Ishikawa (cell line): ENCODE data around the gene INHBC.

Experiments used
- CEBPB ChIP-seq: IDR thresholded peaks from 2 replicates; pipeline ENCODE4 v1.6.1; 2012
- CREB1 ChIP-seq: IDR thresholded peaks from 2 replicates; pipeline ENCODE4 v1.6.1; 2012; ENCODE audit warnings: low read depth
- EGR1 ChIP-seq: IDR thresholded peaks from 2 replicates; pipeline ENCODE4 v1.6.1; 2012
- EP300 ChIP-seq: IDR thresholded peaks from 2 replicates; pipeline ENCODE4 v1.6.1; 2012; ENCODE audit warnings: borderline replicate concordance
- FOXM1 ChIP-seq: IDR thresholded peaks from 2 replicates; pipeline ENCODE4 v1.6.1; 2012; ENCODE audit warnings: low read depth, borderline replicate concordance
- NFIC ChIP-seq: IDR thresholded peaks from 2 replicates; pipeline ENCODE4 v1.6.1; 2012
- RAD21 ChIP-seq: IDR thresholded peaks from 2 replicates; pipeline ENCODE4 v1.6.1; 2012; ENCODE audit warnings: low read depth
- TAF1 ChIP-seq: IDR thresholded peaks from 2 replicates; pipeline ENCODE4 v1.6.1; 2012; ENCODE audit warnings: low read depth, mild to moderate bottlenecking
- TCF12 ChIP-seq: IDR thresholded peaks from 2 replicates; pipeline ENCODE4 v1.6.1; 2012; ENCODE audit warnings: low read depth
- TEAD4 ChIP-seq: IDR thresholded peaks from 2 replicates; pipeline ENCODE4 v1.6.1; 2012
- USF1 ChIP-seq: IDR thresholded peaks from 2 replicates; pipeline ENCODE4 v1.6.1; 2012
- YY1 ChIP-seq: IDR thresholded peaks from 2 replicates; pipeline ENCODE4 v1.6.1; 2012; ENCODE audit warnings: low read depth
- ZBTB7A ChIP-seq: IDR thresholded peaks from 2 replicates; pipeline ENCODE4 v1.6.1; 2012; ENCODE audit warnings: low read depth
- TF ChIP-seq, protein P1 (sequence below): IDR thresholded peaks from 2 replicates; pipeline ENCODE4 v1.6.1; 2012; ENCODE audit warnings: low read depth, mild to moderate bottlenecking
- TF ChIP-seq, protein P2 (sequence below): IDR thresholded peaks from 2 replicates; pipeline ENCODE4 v1.6.1; 2012

The INHBC gene

GRCh38 chr12:57456737-57457490 is 22.3 kb downstream of the INHBC start:
- TF ChIP-seq YY1 (no peak), EP300 (no peak), NFIC (no peak), TCF12 (no peak), USF1 (no peak), CREB1 (no peak), TAF1 (no peak), TEAD4 (no peak), FOXM1 (no peak), EGR1 (no peak)
- TF ChIP-seq, protein P1, sequence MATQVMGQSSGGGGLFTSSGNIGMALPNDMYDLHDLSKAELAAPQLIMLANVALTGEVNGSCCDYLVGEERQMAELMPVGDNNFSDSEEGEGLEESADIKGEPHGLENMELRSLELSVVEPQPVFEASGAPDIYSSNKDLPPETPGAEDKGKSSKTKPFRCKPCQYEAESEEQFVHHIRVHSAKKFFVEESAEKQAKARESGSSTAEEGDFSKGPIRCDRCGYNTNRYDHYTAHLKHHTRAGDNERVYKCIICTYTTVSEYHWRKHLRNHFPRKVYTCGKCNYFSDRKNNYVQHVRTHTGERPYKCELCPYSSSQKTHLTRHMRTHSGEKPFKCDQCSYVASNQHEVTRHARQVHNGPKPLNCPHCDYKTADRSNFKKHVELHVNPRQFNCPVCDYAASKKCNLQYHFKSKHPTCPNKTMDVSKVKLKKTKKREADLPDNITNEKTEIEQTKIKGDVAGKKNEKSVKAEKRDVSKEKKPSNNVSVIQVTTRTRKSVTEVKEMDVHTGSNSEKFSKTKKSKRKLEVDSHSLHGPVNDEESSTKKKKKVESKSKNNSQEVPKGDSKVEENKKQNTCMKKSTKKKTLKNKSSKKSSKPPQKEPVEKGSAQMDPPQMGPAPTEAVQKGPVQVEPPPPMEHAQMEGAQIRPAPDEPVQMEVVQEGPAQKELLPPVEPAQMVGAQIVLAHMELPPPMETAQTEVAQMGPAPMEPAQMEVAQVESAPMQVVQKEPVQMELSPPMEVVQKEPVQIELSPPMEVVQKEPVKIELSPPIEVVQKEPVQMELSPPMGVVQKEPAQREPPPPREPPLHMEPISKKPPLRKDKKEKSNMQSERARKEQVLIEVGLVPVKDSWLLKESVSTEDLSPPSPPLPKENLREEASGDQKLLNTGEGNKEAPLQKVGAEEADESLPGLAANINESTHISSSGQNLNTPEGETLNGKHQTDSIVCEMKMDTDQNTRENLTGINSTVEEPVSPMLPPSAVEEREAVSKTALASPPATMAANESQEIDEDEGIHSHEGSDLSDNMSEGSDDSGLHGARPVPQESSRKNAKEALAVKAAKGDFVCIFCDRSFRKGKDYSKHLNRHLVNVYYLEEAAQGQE = no peak
- TF ChIP-seq, protein P2, sequence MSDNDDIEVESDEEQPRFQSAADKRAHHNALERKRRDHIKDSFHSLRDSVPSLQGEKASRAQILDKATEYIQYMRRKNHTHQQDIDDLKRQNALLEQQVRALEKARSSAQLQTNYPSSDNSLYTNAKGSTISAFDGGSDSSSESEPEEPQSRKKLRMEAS = no peak

DNA sequence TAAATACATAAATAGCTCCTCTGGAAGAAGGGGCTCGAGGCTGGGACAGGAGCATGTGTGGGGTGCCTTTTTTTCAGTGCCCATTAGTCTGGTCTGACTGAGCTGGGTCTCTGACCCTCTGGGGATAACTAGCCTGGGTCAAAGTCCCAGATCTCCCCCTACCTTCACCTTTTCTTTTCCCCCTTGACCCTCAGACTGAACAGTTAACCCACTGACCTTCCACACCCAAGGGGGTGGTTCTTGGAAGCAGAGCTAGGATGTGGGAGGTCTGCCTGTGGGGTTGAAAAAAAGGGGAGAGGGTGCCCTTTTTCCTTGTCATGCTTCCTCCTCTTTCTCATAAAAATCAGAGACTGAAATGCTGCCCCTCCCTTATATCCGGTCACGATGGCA is 24.1 kb downstream of the INHBC start:
- TF ChIP-seq ZBTB7A = peak; percentile 23; the same call in 1 of the 2 replicates
- no peak for TF ChIP-seq EP300

DNA sequence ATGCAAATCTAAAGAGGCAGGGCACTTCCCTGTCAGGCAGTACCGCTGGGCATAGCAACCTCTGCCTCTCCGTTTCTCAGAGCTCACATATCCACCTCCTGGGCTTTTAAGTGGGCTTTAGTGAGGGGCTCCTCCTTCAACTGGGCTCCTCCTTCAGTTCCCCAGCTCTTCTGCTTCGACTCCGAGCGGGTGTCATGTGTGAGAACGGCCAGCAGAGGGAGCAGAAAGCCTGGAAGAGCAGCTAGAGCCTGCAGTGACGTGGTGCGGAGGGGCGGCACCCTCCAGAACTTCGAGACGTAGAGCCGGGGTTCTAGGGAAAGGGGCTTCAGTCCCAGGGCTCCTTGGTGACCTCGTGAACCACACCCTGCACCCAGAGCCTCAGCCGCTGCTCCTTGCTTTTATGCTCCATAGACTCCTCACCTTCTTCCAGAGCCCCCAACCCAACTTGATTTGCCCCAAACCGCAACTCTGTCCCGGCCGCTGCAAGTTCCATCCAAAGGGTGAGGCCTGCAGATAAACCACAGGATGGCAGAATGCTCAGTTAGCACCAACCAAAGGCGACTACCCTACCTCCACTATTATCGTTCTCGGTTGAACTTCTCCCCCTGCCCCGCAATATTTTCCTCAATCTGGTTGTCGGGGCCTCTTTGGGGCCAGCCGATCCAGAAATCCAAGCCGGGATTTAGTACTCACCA is 24.6 kb downstream of the INHBC start:
- TF ChIP-seq EGR1 (no peak), RAD21 (peak; percentile 91), NFIC (0 out of 2 replicates have a peak, but pooled peaks have one; percentile 36), ZBTB7A (no peak), TCF12 (peak; percentile 17), CEBPB (no peak), YY1 (peak; percentile 65; the same call in 1 of the 2 replicates), CREB1 (peak; percentile 76), USF1 (peak; percentile 66), EP300 (no peak), TEAD4 (no peak; the same call in 1 of the 2 replicates), TAF1 (peak; percentile 27; the same call in 1 of the 2 replicates)
- TF ChIP-seq, protein P2 = peak; percentile 21
- TF ChIP-seq, protein P1 = no peak

DNA sequence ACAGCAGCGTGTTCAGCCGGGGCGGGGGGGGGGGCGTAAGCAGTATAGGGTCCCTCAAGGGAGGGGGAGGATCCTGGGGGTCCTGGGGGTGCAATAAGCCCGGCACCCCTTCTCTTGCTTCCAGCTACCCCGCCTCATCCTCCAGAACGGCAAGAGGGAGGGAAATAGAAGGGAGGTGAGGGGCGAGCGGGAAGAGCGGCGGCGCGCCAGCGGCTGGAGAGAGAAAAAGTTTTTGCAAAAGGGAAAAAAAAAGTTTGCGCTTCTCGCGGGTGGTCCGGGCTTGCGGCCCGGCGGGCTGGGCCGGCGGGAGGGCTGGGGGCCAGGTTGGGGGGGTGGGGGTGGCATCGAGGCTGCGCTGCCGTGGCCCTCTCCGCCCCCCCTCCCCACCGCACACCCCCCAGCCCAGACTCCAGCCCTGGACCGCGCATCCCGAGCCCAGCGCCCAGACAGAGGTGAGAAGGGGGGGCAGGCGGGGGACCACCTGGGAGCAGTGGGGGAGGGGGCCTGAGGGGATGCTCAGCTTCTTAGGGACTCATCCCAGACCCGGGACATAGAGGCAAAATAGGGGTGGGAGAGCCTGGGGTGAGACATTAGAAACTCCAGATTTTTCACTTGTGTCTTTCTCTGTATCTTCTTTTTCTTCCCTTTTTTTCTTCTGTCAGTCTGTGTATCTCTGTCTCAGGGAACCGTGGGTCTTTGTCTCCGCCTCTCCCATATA is 25.3 kb downstream of the INHBC start, which contains the start of gene GLI1:
TSS of gene GLI1 (plus strand) at position 36 of the 718 bp plus-strand sequence. CDS start 3,907 bp downstream, outside the sequence.
- TF ChIP-seq ZBTB7A (peak; percentile 97), RAD21 (no peak), EGR1 (0 out of 2 replicates have a peak, but pooled peaks have one; percentile 16)
- TF ChIP-seq, protein P1 = no peak
